Measurements from ENCODE around the gene ADGRD2. TPM values are rescaled to one million over a fixed set of nuclear protein-coding genes. Genes with fewer than 3 reads are reported as not detected.

ADGRD2 gene
- total RNA-seq, 1 experiment from 2014 or later: not detected

DNA sequence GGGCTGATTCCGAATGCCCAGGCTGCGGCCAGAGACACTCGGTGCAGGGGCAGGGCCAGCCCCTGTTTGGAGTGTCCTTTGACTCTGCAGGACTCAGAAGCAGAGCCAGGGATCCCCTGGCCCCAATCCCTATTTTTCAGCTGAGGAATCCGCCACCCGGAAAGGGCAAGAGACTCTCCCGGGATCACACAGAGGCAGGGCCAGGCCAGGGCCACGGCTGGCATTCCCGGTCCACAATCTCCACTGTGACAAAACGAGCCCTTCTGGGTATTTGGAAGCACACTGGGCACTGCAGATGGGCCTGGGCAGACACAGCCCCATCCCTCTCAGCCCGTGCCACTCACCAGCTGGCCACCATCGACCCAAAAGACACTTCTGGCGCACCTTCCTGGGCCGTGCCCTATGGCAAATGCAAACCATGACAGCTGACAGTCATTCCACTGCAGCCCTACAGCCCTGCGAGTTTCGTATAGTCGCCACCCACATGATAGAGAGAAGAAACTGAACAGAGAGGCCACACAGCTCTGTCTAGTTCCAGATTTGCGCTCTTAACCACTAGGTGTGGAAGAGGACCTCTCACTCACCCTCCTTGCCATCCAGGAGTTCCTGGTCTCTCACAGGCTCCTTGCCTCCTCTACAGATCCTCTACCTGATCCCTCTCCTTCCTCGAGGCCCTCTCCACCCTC, 43.7 kb downstream of the ADGRD2 start:
- ChIA-PET CTCF (interaction anchor here (0.5 kb wide), 1 partner anchor 350 kb away, joined by 5 read pairs; no protein-coding TSS in a partner anchor), POLR2A (no interaction called here)
- H3K27me3 Mint-ChIP-seq (ENCODE audit: insufficient read depth, unreplicated experiment): peaks cover 8% of the 10 kb centered on the region
- no peaks in the 10 kb centered on the region for H3K9me3 Mint-ChIP-seq (ENCODE audit: unreplicated experiment)
- Histone ChIP-seq H3K9me3 (no peaks in the 10 kb centered on the region), H3K4me1 (no peaks in the 10 kb centered on the region), H3K27me3 (replicated peaks; ENCODE audit: control insufficient read depth, insufficient read depth, low read length) (no peaks in the 10 kb centered on the region; the same call in 1 of the 2 replicates), H3K4me3 (ENCODE audit: low read depth, low read length) (no peak overlapping the region), H3K36me3 (ENCODE audit: control insufficient read depth, insufficient read depth, low read length) (no peaks in the 10 kb centered on the region)
- no TSS peak for BruUV-seq (replicated peaks)
- DNase-seq: no peak
- H3K4me3 Mint-ChIP-seq (ENCODE audit: unreplicated experiment): no peak overlapping the region
- H3K4me1 Mint-ChIP-seq (ENCODE audit: low read depth, unreplicated experiment): no peaks in the 10 kb centered on the region
- H3K27ac Mint-ChIP-seq (ENCODE audit: unreplicated experiment): no peak overlapping the region
- no peaks in the 10 kb centered on the region for H3K36me3 Mint-ChIP-seq (ENCODE audit: insufficient read depth, unreplicated experiment)
- TF ChIP-seq, protein P1, sequence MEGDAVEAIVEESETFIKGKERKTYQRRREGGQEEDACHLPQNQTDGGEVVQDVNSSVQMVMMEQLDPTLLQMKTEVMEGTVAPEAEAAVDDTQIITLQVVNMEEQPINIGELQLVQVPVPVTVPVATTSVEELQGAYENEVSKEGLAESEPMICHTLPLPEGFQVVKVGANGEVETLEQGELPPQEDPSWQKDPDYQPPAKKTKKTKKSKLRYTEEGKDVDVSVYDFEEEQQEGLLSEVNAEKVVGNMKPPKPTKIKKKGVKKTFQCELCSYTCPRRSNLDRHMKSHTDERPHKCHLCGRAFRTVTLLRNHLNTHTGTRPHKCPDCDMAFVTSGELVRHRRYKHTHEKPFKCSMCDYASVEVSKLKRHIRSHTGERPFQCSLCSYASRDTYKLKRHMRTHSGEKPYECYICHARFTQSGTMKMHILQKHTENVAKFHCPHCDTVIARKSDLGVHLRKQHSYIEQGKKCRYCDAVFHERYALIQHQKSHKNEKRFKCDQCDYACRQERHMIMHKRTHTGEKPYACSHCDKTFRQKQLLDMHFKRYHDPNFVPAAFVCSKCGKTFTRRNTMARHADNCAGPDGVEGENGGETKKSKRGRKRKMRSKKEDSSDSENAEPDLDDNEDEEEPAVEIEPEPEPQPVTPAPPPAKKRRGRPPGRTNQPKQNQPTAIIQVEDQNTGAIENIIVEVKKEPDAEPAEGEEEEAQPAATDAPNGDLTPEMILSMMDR (IDR thresholded peaks at IDR 0.05; ENCODE audit: insufficient read depth in 1 of 2, low read depth in 1 of 2, low read length in 1 of 2, severe bottlenecking in 1 of 2, unreplicated experiment in 1 of 2): no peak
- intact Hi-C loops (cut with micrococcal nuclease; ENCODE audit: unreplicated experiment): no loop called here

DNA sequence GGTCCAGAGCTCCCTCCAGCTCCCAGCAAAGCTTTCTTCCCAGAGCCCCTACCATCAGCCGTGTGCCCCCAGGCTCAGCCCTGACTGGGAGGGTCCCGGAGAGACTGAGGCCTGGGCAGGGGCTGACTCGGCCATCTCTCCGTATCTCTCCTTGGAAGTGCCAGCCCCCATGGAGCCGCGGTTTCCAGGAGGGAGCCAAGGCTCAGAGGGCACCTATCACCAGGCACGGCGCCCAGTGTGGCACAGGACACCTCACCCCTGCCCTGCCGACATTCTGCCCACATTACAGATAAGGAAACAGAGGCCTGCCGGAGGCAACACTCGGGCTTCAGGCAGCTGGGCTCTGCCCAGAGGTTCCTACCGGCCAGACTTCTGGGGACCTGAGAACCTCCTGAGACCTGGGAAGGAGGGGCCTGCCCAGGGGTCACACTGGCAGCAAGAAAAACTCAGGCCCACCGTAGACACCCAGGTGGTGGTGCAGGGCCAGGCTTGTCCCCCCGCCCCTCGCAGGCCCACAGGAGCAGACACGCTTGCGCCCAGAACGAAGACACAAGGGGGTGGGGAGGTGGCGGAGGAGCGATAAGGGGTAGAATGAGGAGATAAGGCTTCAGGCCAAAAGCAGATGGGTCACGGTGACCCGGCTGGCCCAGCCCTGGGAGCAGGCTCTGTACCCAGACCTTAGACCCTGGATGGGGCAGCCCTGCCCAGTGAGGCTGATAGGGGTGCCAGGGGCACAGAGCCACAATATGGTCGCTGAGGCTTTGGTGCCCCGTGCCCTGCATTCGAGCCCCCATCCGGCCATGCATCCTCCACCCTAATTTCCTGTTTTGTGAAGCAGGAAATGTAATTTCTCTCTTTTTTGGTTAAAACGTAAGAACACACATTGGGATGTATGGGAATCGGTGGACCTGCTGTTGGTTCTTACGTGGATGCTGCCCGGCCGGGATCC, 45.1 kb downstream of the ADGRD2 start:
- H3K9me3 ChIP-seq: no peaks in the 10 kb centered on the region
- H3K4me3 ChIP-seq (ENCODE audit: low read depth, low read length): no peak overlapping the region
- no peaks in the 10 kb centered on the region for H3K27me3 ChIP-seq (replicated peaks; ENCODE audit: control insufficient read depth, insufficient read depth, low read length)
- Mint-ChIP-seq H3K9me3 (ENCODE audit: unreplicated experiment) (no peaks in the 10 kb centered on the region), H3K36me3 (ENCODE audit: insufficient read depth, unreplicated experiment) (no peaks in the 10 kb centered on the region), H3K4me3 (ENCODE audit: unreplicated experiment) (no peak overlapping the region), H3K27me3 (ENCODE audit: insufficient read depth, unreplicated experiment) (peaks cover 8% of the 10 kb centered on the region), H3K4me1 (ENCODE audit: low read depth, unreplicated experiment) (no peaks in the 10 kb centered on the region), H3K27ac (ENCODE audit: unreplicated experiment) (no peak overlapping the region)
- BruUV-seq (replicated peaks): no TSS peak
- no peak for DNase-seq
- CTCF ChIA-PET: no interaction called here
- intact Hi-C loops (cut with micrococcal nuclease; ENCODE audit: unreplicated experiment): no loop called here
- TF ChIP-seq, protein P1 (IDR thresholded peaks at IDR 0.05; ENCODE audit: insufficient read depth in 1 of 2, low read depth in 1 of 2, low read length in 1 of 2, severe bottlenecking in 1 of 2, unreplicated experiment in 1 of 2): no peak
- POLR2A ChIA-PET: no interaction called here
- no peaks in the 10 kb centered on the region for H3K4me1 ChIP-seq
- no peaks in the 10 kb centered on the region for H3K36me3 ChIP-seq (ENCODE audit: control insufficient read depth, insufficient read depth, low read length)

DNA sequence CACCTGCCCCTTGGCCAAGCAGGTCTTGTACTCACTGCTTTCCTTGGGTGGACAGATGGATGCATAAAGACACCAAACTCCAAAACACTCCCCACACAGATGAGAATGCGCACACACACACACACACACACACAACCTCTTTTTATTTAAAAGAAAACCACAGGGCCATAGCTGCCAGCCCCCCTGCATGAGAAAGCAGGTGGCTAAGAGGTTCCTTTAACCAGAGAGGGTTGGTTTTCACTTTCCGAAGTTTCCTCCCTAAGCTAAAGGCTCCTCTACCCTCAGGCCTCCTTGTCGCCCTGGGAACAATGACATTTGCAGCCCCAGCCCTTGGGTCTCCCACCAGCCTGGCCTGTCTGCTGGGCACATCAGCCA, 45.8 kb downstream of the ADGRD2 start:
- Histone ChIP-seq H3K36me3 (ENCODE audit: control insufficient read depth, insufficient read depth, low read length) (no peaks in the 10 kb centered on the region), H3K27me3 (replicated peaks; ENCODE audit: control insufficient read depth, insufficient read depth, low read length) (no peaks in the 10 kb centered on the region), H3K4me1 (no peaks in the 10 kb centered on the region), H3K4me3 (ENCODE audit: low read depth, low read length) (no peak overlapping the region), H3K9me3 (no peaks in the 10 kb centered on the region)
- Mint-ChIP-seq H3K36me3 (ENCODE audit: insufficient read depth, unreplicated experiment) (no peaks in the 10 kb centered on the region), H3K4me3 (ENCODE audit: unreplicated experiment) (no peak overlapping the region), H3K9me3 (ENCODE audit: unreplicated experiment) (no peaks in the 10 kb centered on the region), H3K27me3 (ENCODE audit: insufficient read depth, unreplicated experiment) (peaks cover 6% of the 10 kb centered on the region), H3K4me1 (ENCODE audit: low read depth, unreplicated experiment) (no peaks in the 10 kb centered on the region), H3K27ac (ENCODE audit: unreplicated experiment) (no peak overlapping the region)
- DNase-seq: no peak
- ChIA-PET POLR2A (no interaction called here), CTCF (no interaction called here)
- no TSS peak for BruUV-seq (replicated peaks)
- intact Hi-C loops (cut with micrococcal nuclease; ENCODE audit: unreplicated experiment): no loop called here
- TF ChIP-seq, protein P1 (IDR thresholded peaks at IDR 0.05; ENCODE audit: insufficient read depth in 1 of 2, low read depth in 1 of 2, low read length in 1 of 2, severe bottlenecking in 1 of 2, unreplicated experiment in 1 of 2): no peak
